Measurements from ENCODE around the gene CFAP44.

- TF ChIP-seq CTCF (CRISPR knock-in tag; IDR thresholded peaks at IDR 0.05) (no peak), ZBTB4 (CRISPR knock-in tag; IDR thresholded peaks at IDR 0.05; ENCODE audit: borderline replicate concordance) (no peak), NFAT5 (CRISPR knock-in tag; IDR thresholded peaks at IDR 0.05) (no peak), MZF1 (CRISPR knock-in tag; IDR thresholded peaks at IDR 0.05; ENCODE audit: borderline replicate concordance) (no peak), TRIM24 (CRISPR knock-in tag; IDR thresholded peaks at IDR 0.05) (no peak), PBX3 (CRISPR knock-in tag; IDR thresholded peaks at IDR 0.05; ENCODE audit: borderline replicate concordance) (no peak), TCF12 (IDR thresholded peaks at IDR 0.05) (no peak), TCF12 (CRISPR knock-in tag; IDR thresholded peaks at IDR 0.05) (no peak), RFX5 (IDR thresholded peaks at IDR 0.05; ENCODE audit: low read depth, low read length) (no peak), CHD2 (IDR thresholded peaks at IDR 0.05; ENCODE audit: low read depth, low read length) (no peak), EZH2 (conservative IDR thresholded peaks at IDR 0.05; ENCODE audit: low read depth, low read length) (no peak), USF2 (IDR thresholded peaks at IDR 0.05; ENCODE audit: low read depth, low read length) (no peak), USF2 (CRISPR knock-in tag; IDR thresholded peaks at IDR 0.05; ENCODE audit: borderline replicate concordance) (no peak), ATF2 (CRISPR knock-in tag; IDR thresholded peaks at IDR 0.05) (no peak), ZNF12 (CRISPR knock-in tag; IDR thresholded peaks at IDR 0.05) (no peak)
Measured at GRCh38 chr3:113404637-113405036, 36.7 kb downstream of the CFAP44 start.

Data from HepG2 (cell line).